ENCODE measurements around the gene DMWD.

DMWD gene

DNA sequence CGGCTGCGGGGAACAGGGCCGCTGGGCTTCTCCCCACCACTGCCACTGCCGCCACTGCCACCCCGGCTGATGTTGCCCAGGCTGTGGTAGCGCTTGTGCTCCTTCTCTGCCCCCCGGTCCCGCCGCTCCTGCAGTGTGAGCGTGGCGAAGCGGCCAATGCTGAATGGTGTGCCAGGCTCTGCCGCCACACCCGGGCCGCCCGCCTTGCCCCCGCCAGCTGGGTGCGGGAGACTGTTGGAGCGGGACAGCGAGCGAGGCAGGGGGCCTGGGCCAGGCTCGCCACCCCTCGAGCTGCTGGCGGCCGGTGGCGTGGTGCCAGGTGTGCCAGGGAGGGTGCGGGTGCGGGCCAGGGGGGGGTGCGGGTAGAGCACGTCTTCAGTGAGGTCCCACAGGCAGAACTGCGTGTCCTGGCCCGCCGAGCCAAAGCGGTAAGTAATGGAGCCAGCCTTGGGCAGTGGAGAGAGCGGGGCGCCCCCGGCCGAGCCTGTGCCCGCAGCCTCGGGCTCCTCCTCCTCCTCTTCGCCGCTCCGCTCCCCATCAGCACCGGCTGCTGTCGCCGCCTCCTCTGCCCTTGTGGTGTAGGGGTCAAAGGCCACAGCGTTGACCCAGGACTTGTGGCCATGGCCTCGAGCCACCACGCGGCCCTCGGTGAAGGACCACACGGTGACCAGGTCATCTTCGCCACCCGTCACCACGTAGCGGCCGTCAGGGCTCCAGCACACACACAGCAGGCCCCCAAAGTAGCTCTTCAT, 6.7 kb downstream of the DMWD start:
- DNase-seq, result no peak

- no peak for DNase-seq
These were observed 7.5 kb downstream of the DMWD start for GRCh38 chr19:45785097-45785496.

GRCh38 chr19:45784096-45784495, 8.5 kb downstream of the DMWD start:
- no peak for DNase-seq

- DNase-seq, result no peak
These were observed 9.5 kb downstream of the DMWD start for GRCh38 chr19:45782820-45783785.

GRCh38 chr19:45782162-45782691, 10.4 kb downstream of the DMWD start, which contains the start of gene DMPK:
DMPK (minus strand) TSS chr19:45782490; CDS start chr19:45782352, 138 bp downstream.
- DNase-seq, result no peak

DNA sequence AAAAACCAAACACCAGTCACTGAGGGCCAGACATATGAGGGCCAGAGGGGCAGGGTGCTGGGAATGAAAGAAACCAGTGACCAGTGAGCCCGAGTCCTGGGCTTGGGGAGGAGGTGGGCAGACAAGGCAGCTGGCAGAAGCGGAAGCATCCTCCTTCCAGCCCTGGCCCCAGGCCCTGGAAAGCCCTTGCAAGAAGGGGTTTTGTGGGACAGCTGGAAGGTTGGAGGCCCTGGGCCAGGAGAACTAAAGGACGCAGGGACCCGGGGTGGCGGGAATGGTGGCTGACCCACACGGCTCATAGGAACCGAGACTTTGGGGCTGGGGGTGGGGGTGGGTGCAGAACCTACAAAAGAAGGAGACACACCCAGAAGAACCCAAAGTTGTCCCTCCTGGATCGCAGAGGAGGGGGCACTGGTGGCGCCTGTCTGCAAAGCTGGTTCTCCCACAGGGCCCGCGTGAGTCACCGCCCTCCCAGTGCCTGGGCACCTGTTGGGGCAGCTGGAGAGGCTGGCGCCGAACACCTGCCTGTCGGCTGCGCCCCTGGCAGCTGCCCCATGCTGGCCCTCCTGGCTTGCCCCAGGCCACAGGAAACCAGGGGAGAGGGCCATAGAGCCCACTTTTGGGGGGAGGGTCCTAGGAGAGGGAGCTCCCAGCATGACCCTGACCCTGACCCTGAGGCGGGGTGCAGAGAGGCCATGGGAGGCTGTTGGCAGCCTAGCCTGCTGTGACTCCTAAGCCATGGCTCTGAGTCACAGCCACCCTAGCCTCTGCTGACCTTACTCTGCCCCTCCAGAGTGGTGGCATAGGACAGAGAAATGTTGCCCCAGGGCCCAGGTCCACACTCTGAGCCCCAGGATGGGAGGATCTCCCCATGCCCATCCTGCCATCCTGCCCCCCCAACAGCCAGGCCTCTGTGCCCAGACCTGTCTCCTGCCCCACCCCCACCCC, 11.2 kb downstream of the DMWD start:
- peak; percentile 51 to 57 (median 52) for DNase-seq

DNA sequence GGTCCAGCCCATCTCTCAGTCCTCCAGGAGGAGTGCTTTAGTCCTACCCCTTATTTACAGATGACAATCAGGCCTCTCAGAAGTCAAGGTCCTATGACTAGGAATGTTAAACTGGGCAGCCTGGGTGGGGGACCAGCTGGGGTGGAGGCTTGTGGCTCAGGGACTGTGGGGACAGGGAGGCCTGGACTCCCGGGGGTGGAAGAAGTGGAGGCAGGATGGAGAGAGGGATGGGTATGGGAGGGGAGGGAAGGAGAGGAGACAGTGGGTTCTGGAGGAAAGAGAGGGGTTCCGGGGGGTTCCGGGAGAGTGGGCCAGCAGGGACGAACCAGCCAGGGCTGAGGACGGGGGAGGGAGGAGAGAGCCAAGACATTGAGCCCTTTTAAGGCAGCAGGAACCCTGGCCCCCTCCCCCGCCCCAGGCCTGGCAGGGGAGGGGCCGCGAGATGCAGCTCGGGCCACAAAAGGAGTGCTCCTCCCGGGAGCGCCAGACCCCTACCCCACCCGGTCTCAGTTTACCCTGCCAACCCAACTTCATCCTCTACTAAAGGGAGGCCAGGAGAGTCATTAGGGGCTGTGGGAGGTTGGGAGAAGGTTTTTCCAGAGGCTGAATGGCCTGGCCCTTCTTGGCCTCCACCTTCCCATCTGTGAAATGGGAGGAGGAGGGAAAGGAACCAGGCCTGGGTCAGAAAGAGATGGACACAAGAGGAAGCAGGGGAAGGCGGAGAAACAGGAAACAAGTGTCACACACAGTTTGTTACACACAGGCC, 12.0 kb downstream of the DMWD start:
- peak in 2 of 3 donors; percentile 43 to 60 for DNase-seq

- no peak for DNase-seq
These were observed 12.5 kb downstream of the DMWD start for GRCh38 chr19:45780146-45780447.

- peak; percentile 74 to 86 (median 76) for DNase-seq
These were observed 13.2 kb downstream of the DMWD start for GRCh38 chr19:45779231-45780145.

- no peak for DNase-seq
These were observed 14.5 kb downstream of the DMWD start for GRCh38 chr19:45778010-45778661.

DNA sequence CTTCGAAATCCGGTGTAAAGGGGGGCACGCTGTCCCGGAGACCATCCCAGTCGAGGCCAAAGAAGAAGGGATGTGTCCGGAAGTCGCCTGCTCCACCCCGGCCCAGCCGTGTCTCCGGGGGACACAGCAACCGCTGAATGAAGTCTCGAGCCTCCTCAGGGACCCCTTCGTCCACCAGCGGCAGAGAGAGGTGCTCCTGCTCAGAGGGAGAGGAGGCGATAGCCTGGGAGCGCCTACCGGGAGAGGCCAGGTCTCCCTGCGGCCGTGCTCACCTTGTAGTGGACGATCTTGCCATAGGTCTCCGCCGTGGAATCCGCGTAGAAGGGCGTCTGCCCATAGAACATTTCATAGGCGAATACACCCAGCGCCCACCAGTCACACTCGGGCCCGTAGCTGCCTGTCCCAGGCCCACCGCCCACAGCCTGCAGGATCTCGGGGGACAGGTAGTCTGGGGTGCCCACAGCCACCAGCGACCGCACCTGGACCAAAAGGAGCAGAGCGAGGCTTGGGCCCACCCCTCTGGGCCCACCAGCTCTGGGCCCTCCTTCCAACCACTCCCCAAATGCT, 15.2 kb downstream of the DMWD start:
- no peak for DNase-seq

- no peak for DNase-seq
These were observed 17.9 kb downstream of the DMWD start for GRCh38 chr19:45774765-45775164.

DNA sequence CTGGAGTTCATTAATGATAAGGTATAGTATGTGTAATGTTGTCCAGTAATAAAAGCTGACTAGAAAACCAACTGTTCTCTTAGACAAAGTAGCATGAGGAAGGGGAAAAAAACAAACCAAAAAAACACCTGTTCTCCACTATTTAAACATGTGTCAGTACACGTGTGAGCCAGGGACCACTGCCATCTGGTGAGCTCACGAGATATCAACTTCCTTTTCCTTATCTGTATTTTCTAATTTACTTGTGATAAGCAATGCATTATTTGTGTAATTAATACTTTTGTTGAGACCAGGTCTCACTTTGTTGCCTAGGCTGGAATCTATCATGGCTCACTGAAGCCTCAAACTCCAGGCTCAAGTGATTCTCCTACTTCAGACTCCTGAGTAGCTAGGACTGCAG, 19.3 kb downstream of the DMWD start:
- no peak for DNase-seq

- DNase-seq, result no peak
These were observed 19.7 kb downstream of the DMWD start for GRCh38 chr19:45772912-45773311.

GRCh38 chr19:45772130-45772840, 20.4 kb downstream of the DMWD start:
- DNase-seq, result no peak

GRCh38 chr19:45771311-45771933, 21.2 kb downstream of the DMWD start:
- DNase-seq, result no peak

- peak; percentile 91 to 97 (median 93) for DNase-seq
These were observed 22.2 kb downstream of the DMWD start for GRCh38 chr19:45770192-45771101.
